ENCODE measurements around the gene ZNF616. TPM values are rescaled to one million over a fixed set of nuclear protein-coding genes. Genes with fewer than 3 reads are reported as not detected.

Gene ZNF616
- total RNA-seq = 9.1 and 11.4 TPM in 2 replicates

GRCh38 chr19:52139252-52140031, at the start of gene ZNF616:
TSS of gene ZNF616 (minus strand) at chr19:52139938. CDS start at chr19:52130512, 9,426 bp downstream.

GRCh38 chr19:52171321-52172169, 31.8 kb upstream of the ZNF616 start, which contains the start of gene ZNF836:
TSS of gene ZNF836 (minus strand) at chr19:52171621. CDS start at chr19:52168072, 3,549 bp downstream.

GRCh38 chr19:52095172-52096014, 44.3 kb downstream of the ZNF616 start, which contains the start of gene ZNF841:
TSS of gene ZNF841 (minus strand) at chr19:52095765. CDS start at chr19:52084801, 10,964 bp downstream.

Other genes with a start within 250 kb of the ZNF616 start
- 5.7 and 5.9 TPM in 2 replicates for gene ZNF649, start 234.9 kb downstream of the ZNF616 start, total RNA-seq
- gene ZNF613, start 212.5 kb downstream of the ZNF616 start, total RNA-seq = 4.9 and 6.1 TPM in 2 replicates
- 9.3 and 10.7 TPM in 2 replicates for gene ZNF350, start 153.1 kb downstream of the ZNF616 start, total RNA-seq
- 10.4 and 13.5 TPM in 2 replicates for gene ZNF615, start 131.7 kb downstream of the ZNF616 start, total RNA-seq
- 8.6 and 12.0 TPM in 2 replicates for gene ZNF614, start 111.6 kb downstream of the ZNF616 start, total RNA-seq
- 10.3 and 11.4 TPM in 2 replicates for gene ZNF432, start 91.1 kb downstream of the ZNF616 start, total RNA-seq
- gene ZNF841, start 44.2 kb downstream of the ZNF616 start, total RNA-seq = 20.9 and 30.6 TPM in 2 replicates
- gene ZNF836, start 31.7 kb upstream of the ZNF616 start, total RNA-seq = 4.2 and 7.9 TPM in 2 replicates
- 178 and 179 TPM in 2 replicates for gene PPP2R1A, start 50.1 kb upstream of the ZNF616 start, total RNA-seq
- gene ZNF766, start 129.6 kb upstream of the ZNF616 start, total RNA-seq = 11.4 and 14.2 TPM in 2 replicates
- 4.5 and 6.0 TPM in 2 replicates for gene ZNF480, start 157.2 kb upstream of the ZNF616 start, total RNA-seq
- 1.00 and 2.7 TPM in 2 replicates for gene ZNF610, start 196.3 kb upstream of the ZNF616 start, total RNA-seq
- gene ZNF880, start 230.0 kb upstream of the ZNF616 start, total RNA-seq = 23.8 and 28.4 TPM in 2 replicates